Transverse colon (tissue), 4 donors: ENCODE results near the gene PPP6R2. TPM values are rescaled to one million over a fixed set of nuclear protein-coding genes. Genes with fewer than 3 reads are reported as not detected.

Experiments used
- DNase-seq: peaks from one replicate; pipeline ENCODE4 v3.0.0-alpha.2; 2019
- H3K27ac ChIP-seq, 4 donors: fragments of 200-600 bp; sonication (generic); 2 replicates each; pipeline ENCODE4 v1.5.1; 2016 to 2018; ENCODE audit warnings: inconsistent platforms in 4 of 4
- H3K27me3 ChIP-seq: fragments of 200-600 bp; sonication (generic); 2 replicates; pipeline ENCODE4 v1.5.1; 2017; ENCODE audit warnings: inconsistent platforms
- H3K36me3 ChIP-seq, 4 donors: fragments of 200-600 bp; sonication (generic); 2 replicates each; pipeline ENCODE4 v1.5.1; 2017 to 2019; ENCODE audit warnings: inconsistent platforms in 4 of 4
- H3K4me1 ChIP-seq, 4 donors: fragments of 200-600 bp; sonication (generic); 2 replicates each; pipeline ENCODE4 v1.5.1; 2017 to 2020; ENCODE audit warnings: inconsistent platforms in 4 of 4
- H3K4me3 ChIP-seq, 4 donors: fragments of 200-600 bp; sonication (generic); 1 replicate in 1 of 4; 2 replicates in 3 of 4; pipeline versions ENCODE4 v1.5.1 to v1.6.1; 2017 to 2019; ENCODE audit warnings: inconsistent platforms in 4 of 4
- H3K9me3 ChIP-seq, 2 donors: fragments of 200-600 bp; sonication (generic); 2 replicates each; pipeline ENCODE4 v1.5.1; 2017 to 2019; ENCODE audit warnings: inconsistent platforms in 2 of 2
- EP300 ChIP-seq: sonication (generic); formaldehyde crosslinking; IDR thresholded peaks from one replicate; pipeline ENCODE4 v1.6.1; 2017; ENCODE audit warnings: antibody characterized with exemption, low read depth
- POLR2A ChIP-seq: fragments of 450-650 bp; IDR thresholded peaks from one replicate; pipeline ENCODE4 v1.6.1; 2016; ENCODE audit warnings: antibody characterized with exemption, mild to moderate bottlenecking, moderate library complexity
- POLR2AphosphoS5 ChIP-seq, 3 donors: sonication (generic); formaldehyde crosslinking; IDR thresholded peaks; one replicate each; pipeline ENCODE4 v1.6.1; 2016; ENCODE audit warnings: antibody characterized with exemption in 3 of 3
- WGBS, 2 donors: methylation state at CpG; one replicate each; pipeline ENCODE4 v1.1.5; 2018; ENCODE audit warnings: low coverage in 1 of 2; 5-methylcytosine and 5-hydroxymethylcytosine counted together
- in situ Hi-C, 4 donors: fragments of 200-750 bp; cut with MboI; loops; one replicate each; pipeline versions ENCODE4 v1.15.0 to v1.15.1; 2017; ENCODE audit warnings: low sequenced_read_pairs in 3 of 4, low pct_ligation_motif_present in 1 of 4, low pct_unique_long_range_greater_than_20kb in 1 of 4
- intact Hi-C: fragments of 100-400 bp; cut with DNase I; formaldehyde crosslinking; loops from one replicate; pipeline ENCODE4 v1.15.1; 2023; ENCODE audit warnings: low total_unique reads
- total RNA-seq, 4 donors: library from RNA; depleted of rRNA; stranded (reverse); fragments of >200 nt; gene quantifications; one replicate each; pipeline ENCODE4 v1.1.0, GENCODE V29; 2016
- TF ChIP-seq, protein P1 (sequence below), 5 experiments: fragments of 200-600 bp in 3 of 5; fragments of 450-650 bp in 2 of 5; sonication (generic) in 3 of 5; IDR thresholded peaks; 1 replicate in 2 of 5; 2 replicates in 3 of 5; pipeline ENCODE4 v1.5.1; 2016 to 2017; ENCODE audit warnings: antibody characterized with exemption in 5 of 5, inconsistent platforms in 3 of 5, mild to moderate bottlenecking in 2 of 5, moderate library complexity in 1 of 5

PPP6R2 gene
- total RNA-seq, 4 donors from 2014 or later, result 62.1 to 151 (median 77.8) TPM

DNA sequence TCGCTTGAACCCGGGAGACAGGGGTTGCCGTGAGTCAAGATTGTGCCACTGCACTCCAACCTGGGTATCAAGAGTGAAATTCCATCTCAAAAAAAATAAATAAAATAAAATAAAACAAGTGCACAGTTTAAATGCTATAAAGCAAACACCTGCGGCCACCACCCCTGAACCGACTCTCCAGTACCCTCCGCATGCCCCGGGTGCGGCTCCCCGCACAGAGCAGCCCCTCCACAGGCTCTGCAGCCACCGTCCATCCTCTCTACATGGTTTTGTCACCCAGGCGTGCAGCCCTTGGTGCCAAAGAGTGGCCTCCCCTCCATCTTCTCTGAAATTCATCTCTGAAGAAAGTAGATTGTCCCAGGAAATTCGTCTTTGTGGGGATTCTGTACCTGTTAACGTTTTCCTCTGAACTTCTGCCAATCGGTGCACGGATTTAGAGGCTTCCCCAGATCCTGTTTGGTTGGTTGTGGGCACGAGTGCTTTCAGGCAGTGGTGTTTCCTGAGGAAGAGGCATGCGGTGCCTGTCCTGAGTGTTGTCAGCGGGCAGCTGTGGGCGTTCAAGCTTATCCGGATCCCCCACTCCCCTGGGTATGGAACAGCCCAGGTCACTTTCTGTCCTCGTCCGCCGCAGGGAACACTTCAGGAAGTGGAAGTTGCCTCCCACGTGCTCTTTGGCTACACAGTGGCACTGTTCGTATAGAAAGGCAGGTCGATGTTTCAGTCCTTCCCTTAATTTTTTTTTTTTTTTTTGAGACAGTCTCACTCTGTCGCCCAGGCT is 147.6 kb downstream of the PPP6R2 start:
- DNase-seq, result no peak
- 66 to 70% methylated on average over 8 to 27 of the region's 27 CpGs for WGBS, 2 donors

More for the DNA sequence above, 147.6 kb downstream of the PPP6R2 start:
- Histone ChIP-seq H3K27ac (no peak overlapping the region), H3K9me3 (no peaks in the 10 kb centered on the region), H3K4me3 (no peak overlapping the region), H3K36me3 (no peaks in the 10 kb centered on the region), H3K4me1 (no peaks in the 10 kb centered on the region), H3K27me3 (no peaks in the 10 kb centered on the region)
- TF ChIP-seq POLR2A (no peak), EP300 (no peak), POLR2AphosphoS5 (IDR thresholded peaks at IDR 0.05) (no peak)
- TF ChIP-seq, protein P1, sequence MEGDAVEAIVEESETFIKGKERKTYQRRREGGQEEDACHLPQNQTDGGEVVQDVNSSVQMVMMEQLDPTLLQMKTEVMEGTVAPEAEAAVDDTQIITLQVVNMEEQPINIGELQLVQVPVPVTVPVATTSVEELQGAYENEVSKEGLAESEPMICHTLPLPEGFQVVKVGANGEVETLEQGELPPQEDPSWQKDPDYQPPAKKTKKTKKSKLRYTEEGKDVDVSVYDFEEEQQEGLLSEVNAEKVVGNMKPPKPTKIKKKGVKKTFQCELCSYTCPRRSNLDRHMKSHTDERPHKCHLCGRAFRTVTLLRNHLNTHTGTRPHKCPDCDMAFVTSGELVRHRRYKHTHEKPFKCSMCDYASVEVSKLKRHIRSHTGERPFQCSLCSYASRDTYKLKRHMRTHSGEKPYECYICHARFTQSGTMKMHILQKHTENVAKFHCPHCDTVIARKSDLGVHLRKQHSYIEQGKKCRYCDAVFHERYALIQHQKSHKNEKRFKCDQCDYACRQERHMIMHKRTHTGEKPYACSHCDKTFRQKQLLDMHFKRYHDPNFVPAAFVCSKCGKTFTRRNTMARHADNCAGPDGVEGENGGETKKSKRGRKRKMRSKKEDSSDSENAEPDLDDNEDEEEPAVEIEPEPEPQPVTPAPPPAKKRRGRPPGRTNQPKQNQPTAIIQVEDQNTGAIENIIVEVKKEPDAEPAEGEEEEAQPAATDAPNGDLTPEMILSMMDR (IDR thresholded peaks at IDR 0.05), result no peak
- in situ Hi-C loops, result loop anchor here in 1 of 4 donors (10.0 kb wide), 1 partner anchor 226 kb away; the partner anchor contains the start of gene MAPK12
- intact Hi-C loops, result no loop called here

Other genes with a start within 250 kb of the PPP6R2 start
- under 1 TPM in 1 of 4 donors, not detected in 3; 0.32 TPM for gene PANX2, start 172.6 kb upstream of the PPP6R2 start, total RNA-seq
- 100 to 1,000 TPM in 1 of 4 donors, 10 to 100 TPM in 3; 40.6 to 109 (median 69.4) TPM for gene TRABD, start 157.4 kb upstream of the PPP6R2 start, total RNA-seq
- gene SELENOO, start 142.3 kb upstream of the PPP6R2 start, total RNA-seq, result 10 to 100 TPM; 27.3 to 91.3 (median 35.1) TPM
- gene TUBGCP6, start 98.3 kb upstream of the PPP6R2 start, total RNA-seq, result 100 to 1,000 TPM in 1 of 4 donors, 10 to 100 TPM in 3; 43.8 to 110 (median 73.1) TPM
- 100 to 1,000 TPM in 2 of 4 donors, 10 to 100 TPM in 2; 66.8 to 618 (median 142) TPM for gene HDAC10, start 92.1 kb upstream of the PPP6R2 start, total RNA-seq
- gene MAPK12, start 81.6 kb upstream of the PPP6R2 start, total RNA-seq, result 1 to 10 TPM; 1.1 to 9.4 (median 3.3) TPM
- 1 to 10 TPM; 1.6 to 6.4 (median 2.7) TPM for gene MAPK11, start 72.9 kb upstream of the PPP6R2 start, total RNA-seq
- 100 to 1,000 TPM; 305 to 880 (median 460) TPM for gene PLXNB2, start 35.7 kb upstream of the PPP6R2 start, total RNA-seq
- gene DENND6B, start 16.3 kb upstream of the PPP6R2 start, total RNA-seq, result 10 to 100 TPM in 2 of 4 donors, 1 to 10 TPM in 2; 3.2 to 22.7 (median 8.3) TPM
- 100 to 1,000 TPM in 2 of 4 donors, 10 to 100 TPM in 2; 59.9 to 241 (median 108) TPM for gene SBF1, start 131.7 kb downstream of the PPP6R2 start, total RNA-seq
- 1 to 10 TPM in 3 of 4 donors, under 1 TPM in 1; 0.75 to 5.4 (median 1.2) TPM for gene ADM2, start 138.2 kb downstream of the PPP6R2 start, total RNA-seq
- gene MIOX, start 143.5 kb downstream of the PPP6R2 start, total RNA-seq, result not detected
- gene LMF2, start 164.4 kb downstream of the PPP6R2 start, total RNA-seq, result 100 to 1,000 TPM in 1 of 4 donors, 10 to 100 TPM in 3; 54.0 to 119 (median 79.9) TPM
- 10 to 100 TPM; 26.5 to 64.7 (median 41.6) TPM for gene NCAPH2, start 164.9 kb downstream of the PPP6R2 start, total RNA-seq
- gene SCO2, start 182.3 kb downstream of the PPP6R2 start, total RNA-seq, result 10 to 100 TPM in 1 of 4 donors, 1 to 10 TPM in 2, not detected in 1; 5.1 to 63.6 (median 5.9) TPM
- 10 to 100 TPM; 27.5 to 60.7 (median 32.2) TPM for gene TYMP, start 186.7 kb downstream of the PPP6R2 start, total RNA-seq
- 1 to 10 TPM in 1 of 4 donors, under 1 TPM in 2, not detected in 1; 0.14 to 1.5 (median 0.32) TPM for gene KLHDC7B, start 202.6 kb downstream of the PPP6R2 start, total RNA-seq
- not detected for gene SYCE3, start 219.6 kb downstream of the PPP6R2 start, total RNA-seq
- 100 to 1,000 TPM in 1 of 4 donors, 10 to 100 TPM in 3; 34.2 to 111 (median 37.6) TPM for gene CPT1B, start 235.1 kb downstream of the PPP6R2 start, total RNA-seq
- 100 to 1,000 TPM in 1 of 4 donors, 10 to 100 TPM in 3; 74.8 to 232 (median 86.1) TPM for gene CHKB, start 239.5 kb downstream of the PPP6R2 start, total RNA-seq